ENCODE data around the gene ARHGEF39.

GRCh38 chr9:35628389-35628991, 36.5 kb downstream of the ARHGEF39 start:
- TF ChIP-seq CTCF (IDR thresholded peaks at IDR 0.05), result no peak
- no peak for TF ChIP-seq POLR2A (IDR thresholded peaks at IDR 0.05)

Measured in esophagus squamous epithelium (tissue), 4 donors.